ENCODE measurements around the gene SDC3.

DNA sequence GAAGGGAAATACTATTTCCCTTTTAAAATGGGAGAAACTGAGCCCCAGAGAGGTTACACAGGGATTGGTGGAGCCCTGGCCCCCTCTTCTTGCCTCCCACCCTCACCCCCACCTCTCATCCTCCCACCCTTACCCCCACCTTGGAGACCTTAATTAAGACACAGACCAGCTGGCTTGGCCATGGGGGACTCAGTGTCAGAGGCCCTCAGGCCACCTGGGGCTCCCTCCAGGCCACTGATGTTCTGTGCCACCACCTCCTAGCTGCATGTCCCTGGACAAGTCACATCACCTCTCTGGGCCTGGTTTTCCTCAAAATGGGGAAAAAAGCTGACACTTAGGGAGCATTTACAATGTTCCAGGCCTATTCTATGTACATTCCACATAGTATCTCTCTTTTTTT is 51.5 kb downstream of the SDC3 start:
- TF ChIP-seq, protein P1, sequence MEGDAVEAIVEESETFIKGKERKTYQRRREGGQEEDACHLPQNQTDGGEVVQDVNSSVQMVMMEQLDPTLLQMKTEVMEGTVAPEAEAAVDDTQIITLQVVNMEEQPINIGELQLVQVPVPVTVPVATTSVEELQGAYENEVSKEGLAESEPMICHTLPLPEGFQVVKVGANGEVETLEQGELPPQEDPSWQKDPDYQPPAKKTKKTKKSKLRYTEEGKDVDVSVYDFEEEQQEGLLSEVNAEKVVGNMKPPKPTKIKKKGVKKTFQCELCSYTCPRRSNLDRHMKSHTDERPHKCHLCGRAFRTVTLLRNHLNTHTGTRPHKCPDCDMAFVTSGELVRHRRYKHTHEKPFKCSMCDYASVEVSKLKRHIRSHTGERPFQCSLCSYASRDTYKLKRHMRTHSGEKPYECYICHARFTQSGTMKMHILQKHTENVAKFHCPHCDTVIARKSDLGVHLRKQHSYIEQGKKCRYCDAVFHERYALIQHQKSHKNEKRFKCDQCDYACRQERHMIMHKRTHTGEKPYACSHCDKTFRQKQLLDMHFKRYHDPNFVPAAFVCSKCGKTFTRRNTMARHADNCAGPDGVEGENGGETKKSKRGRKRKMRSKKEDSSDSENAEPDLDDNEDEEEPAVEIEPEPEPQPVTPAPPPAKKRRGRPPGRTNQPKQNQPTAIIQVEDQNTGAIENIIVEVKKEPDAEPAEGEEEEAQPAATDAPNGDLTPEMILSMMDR (IDR thresholded peaks at IDR 0.05; ENCODE audit: low read depth, low read length, missing input control): no peak
- TF ChIP-seq RAD21 (IDR thresholded peaks at IDR 0.05): no peak
- no peak for TF ChIP-seq SP1 (IDR thresholded peaks at IDR 0.05)
- TF ChIP-seq ZBTB33 (IDR thresholded peaks at IDR 0.05): no peak
- TF ChIP-seq, protein P2, sequence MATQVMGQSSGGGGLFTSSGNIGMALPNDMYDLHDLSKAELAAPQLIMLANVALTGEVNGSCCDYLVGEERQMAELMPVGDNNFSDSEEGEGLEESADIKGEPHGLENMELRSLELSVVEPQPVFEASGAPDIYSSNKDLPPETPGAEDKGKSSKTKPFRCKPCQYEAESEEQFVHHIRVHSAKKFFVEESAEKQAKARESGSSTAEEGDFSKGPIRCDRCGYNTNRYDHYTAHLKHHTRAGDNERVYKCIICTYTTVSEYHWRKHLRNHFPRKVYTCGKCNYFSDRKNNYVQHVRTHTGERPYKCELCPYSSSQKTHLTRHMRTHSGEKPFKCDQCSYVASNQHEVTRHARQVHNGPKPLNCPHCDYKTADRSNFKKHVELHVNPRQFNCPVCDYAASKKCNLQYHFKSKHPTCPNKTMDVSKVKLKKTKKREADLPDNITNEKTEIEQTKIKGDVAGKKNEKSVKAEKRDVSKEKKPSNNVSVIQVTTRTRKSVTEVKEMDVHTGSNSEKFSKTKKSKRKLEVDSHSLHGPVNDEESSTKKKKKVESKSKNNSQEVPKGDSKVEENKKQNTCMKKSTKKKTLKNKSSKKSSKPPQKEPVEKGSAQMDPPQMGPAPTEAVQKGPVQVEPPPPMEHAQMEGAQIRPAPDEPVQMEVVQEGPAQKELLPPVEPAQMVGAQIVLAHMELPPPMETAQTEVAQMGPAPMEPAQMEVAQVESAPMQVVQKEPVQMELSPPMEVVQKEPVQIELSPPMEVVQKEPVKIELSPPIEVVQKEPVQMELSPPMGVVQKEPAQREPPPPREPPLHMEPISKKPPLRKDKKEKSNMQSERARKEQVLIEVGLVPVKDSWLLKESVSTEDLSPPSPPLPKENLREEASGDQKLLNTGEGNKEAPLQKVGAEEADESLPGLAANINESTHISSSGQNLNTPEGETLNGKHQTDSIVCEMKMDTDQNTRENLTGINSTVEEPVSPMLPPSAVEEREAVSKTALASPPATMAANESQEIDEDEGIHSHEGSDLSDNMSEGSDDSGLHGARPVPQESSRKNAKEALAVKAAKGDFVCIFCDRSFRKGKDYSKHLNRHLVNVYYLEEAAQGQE (IDR thresholded peaks at IDR 0.05): no peak
- TF ChIP-seq MAX (IDR thresholded peaks at IDR 0.05): no peak
- TF ChIP-seq, protein P3, sequence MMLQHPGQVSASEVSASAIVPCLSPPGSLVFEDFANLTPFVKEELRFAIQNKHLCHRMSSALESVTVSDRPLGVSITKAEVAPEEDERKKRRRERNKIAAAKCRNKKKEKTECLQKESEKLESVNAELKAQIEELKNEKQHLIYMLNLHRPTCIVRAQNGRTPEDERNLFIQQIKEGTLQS (IDR thresholded peaks at IDR 0.05): no peak
- TF ChIP-seq TAF1 (conservative IDR thresholded peaks at IDR 0.05): no peak
- TF ChIP-seq JUND (IDR thresholded peaks at IDR 0.05): no peak
- TF ChIP-seq RXRA (IDR thresholded peaks at IDR 0.05): no peak
- TF ChIP-seq FOXA1 (IDR thresholded peaks at IDR 0.05): no peak
- no peak for TF ChIP-seq GABPA (IDR thresholded peaks at IDR 0.05 in 1 of 2, conservative IDR thresholded peaks at IDR 0.05 in 1 of 2)
- TF ChIP-seq FOXA2 (IDR thresholded peaks at IDR 0.05): no peak
- no peak for TF ChIP-seq HNF4A (conservative IDR thresholded peaks at IDR 0.05)

Measured in liver (tissue), 3 donors.